ENCODE measurements around the gene TMEM131L.

Gene TMEM131L

GRCh38 chr4:153479101-153479500 is 12.9 kb downstream of the TMEM131L start:
- DNase-seq (ENCODE audit: low read depth in 2 of 2), result no peak

- no peak for DNase-seq (ENCODE audit: low read depth in 2 of 2)
Measured at GRCh38 chr4:153480704-153481103, 14.5 kb downstream of the TMEM131L start.

GRCh38 chr4:153481478-153481877 is 15.3 kb downstream of the TMEM131L start:
- DNase-seq (ENCODE audit: low read depth in 2 of 2), result no peak

- no peak for DNase-seq (ENCODE audit: low read depth in 2 of 2)
Measured at GRCh38 chr4:153483432-153484418, 17.6 kb downstream of the TMEM131L start.

- no peak for DNase-seq (ENCODE audit: low read depth in 2 of 2)
Measured at GRCh38 chr4:153485359-153485758, 19.2 kb downstream of the TMEM131L start.

GRCh38 chr4:153485860-153486259 is 19.7 kb downstream of the TMEM131L start:
- DNase-seq (ENCODE audit: low read depth in 2 of 2), result no peak

GRCh38 chr4:153486281-153487151 is 20.4 kb downstream of the TMEM131L start:
- DNase-seq (ENCODE audit: low read depth in 2 of 2), result no peak

GRCh38 chr4:153488006-153488891 is 22.1 kb downstream of the TMEM131L start:
- DNase-seq (ENCODE audit: low read depth in 2 of 2), result no peak

- no peak for DNase-seq (ENCODE audit: low read depth in 2 of 2)
Measured at GRCh38 chr4:153489856-153490558, 23.8 kb downstream of the TMEM131L start.

GRCh38 chr4:153490985-153491483 is 24.9 kb downstream of the TMEM131L start:
- DNase-seq (ENCODE audit: low read depth in 2 of 2), result no peak

GRCh38 chr4:153494562-153494961 is 28.4 kb downstream of the TMEM131L start:
- no peak for DNase-seq (ENCODE audit: low read depth in 2 of 2)

- DNase-seq (ENCODE audit: low read depth in 2 of 2), result no peak
Measured at GRCh38 chr4:153495480-153496193, 29.5 kb downstream of the TMEM131L start.

GRCh38 chr4:153497091-153497531 is 31.0 kb downstream of the TMEM131L start:
- no peak for DNase-seq (ENCODE audit: low read depth in 2 of 2)

GRCh38 chr4:153497988-153498967 is 32.1 kb downstream of the TMEM131L start:
- DNase-seq (ENCODE audit: low read depth in 2 of 2), result no peak

- no peak for DNase-seq (ENCODE audit: low read depth in 2 of 2)
Measured at GRCh38 chr4:153499005-153499404, 32.8 kb downstream of the TMEM131L start.

- no peak for DNase-seq (ENCODE audit: low read depth in 2 of 2)
Measured at GRCh38 chr4:153501578-153501977, 35.4 kb downstream of the TMEM131L start.

- DNase-seq (ENCODE audit: low read depth in 2 of 2), result no peak
Measured at GRCh38 chr4:153502584-153502983, 36.4 kb downstream of the TMEM131L start.

Measured in stimulated activated CD8-positive, alpha-beta memory T cell treated with anti-CD3 and anti-CD28 coated beads, Interleukin-7, amount 100 ng/mL, for 1 hour (primary cell).